ENCODE data around the gene ELMO1. TPM values are rescaled to one million over a fixed set of nuclear protein-coding genes. Genes with fewer than 3 reads are reported as not detected.

ELMO1 gene
- total RNA-seq, 1 experiment from 2014 or later, result 7.8 TPM

DNA sequence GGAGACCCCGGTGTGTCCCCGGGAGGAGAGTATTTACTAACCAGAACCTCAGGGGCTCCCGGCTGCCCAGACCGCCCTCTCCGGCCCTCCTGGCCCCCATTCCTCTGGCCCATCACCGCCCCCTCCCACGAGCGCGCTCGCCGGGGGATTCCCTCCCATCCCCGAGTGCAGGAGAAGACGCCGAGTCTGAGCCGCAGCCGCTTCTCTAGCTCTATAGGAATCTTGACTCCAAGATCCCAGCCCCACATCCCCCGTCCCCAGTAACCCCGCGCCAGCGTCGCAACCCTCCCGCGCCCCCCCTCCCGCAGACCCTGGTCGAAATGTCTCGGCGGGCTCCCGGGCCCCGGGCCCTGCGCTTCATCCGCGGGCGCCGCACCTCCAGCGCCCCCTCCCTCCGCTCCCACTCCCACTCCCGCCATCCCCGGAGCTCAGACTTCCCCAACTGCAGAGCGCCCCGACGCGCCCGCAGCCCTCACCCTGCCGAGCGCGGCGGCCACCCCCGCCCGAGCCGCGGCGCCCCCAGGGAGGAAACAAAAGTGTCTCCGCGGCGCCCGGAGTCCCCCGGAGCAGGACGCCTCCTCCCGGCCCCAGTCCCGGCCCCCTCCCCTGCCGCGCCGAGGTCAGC, 541 bp downstream of the ELMO1 start:
- no peaks in the 10 kb centered on the region; the same call in 1 of the 2 replicates for H3K27me3 ChIP-seq (ENCODE audit: insufficient read depth, low read length)
- H2BK20ac ChIP-seq (ENCODE audit: low read depth, low read length, poor library complexity, severe bottlenecking), result no peak overlapping the region
- no peak overlapping the region for H3K23ac ChIP-seq (ENCODE audit: insufficient read length, low read depth, low read length)
- Mint-ChIP-seq H3K4me1 (peaks cover 22 to 42% of the 10 kb centered on the region in 2 experiments), H3K4me3 (peak overlapping the region; percentile 83 to 94), H3K36me3 (ENCODE audit: insufficient read depth in 1 of 3, low read depth in 3 of 3) (no peaks in the 10 kb centered on the region), H3K27ac (no peak overlapping the region), H3K27me3 (ENCODE audit: low read depth) (peaks cover 56% of the 10 kb centered on the region), H3K9me3 (no peaks in the 10 kb centered on the region)
- no peak overlapping the region for H3K27ac ChIP-seq (ENCODE audit: insufficient read length, low read depth, low read length)
- H2BK15ac ChIP-seq (ENCODE audit: low read depth, low read length), result no peak overlapping the region
- 0 out of 2 replicates have a peak, but pooled peaks cover 3% of the 10 kb centered on the region for H3K79me2 ChIP-seq (ENCODE audit: insufficient read depth, low read length)
- no peak overlapping the region for H3K56ac ChIP-seq (ENCODE audit: insufficient read length, low read depth, low read length)
- H2AFZ ChIP-seq (ENCODE audit: low read length), result no peak overlapping the region
- H3K9me3 ChIP-seq (ENCODE audit: control insufficient read depth, low read depth, low read length), result no peaks in the 10 kb centered on the region
- no peak overlapping the region for H3K9ac ChIP-seq (ENCODE audit: extremely low read depth, insufficient read length, low read length)
- H3K18ac ChIP-seq (ENCODE audit: insufficient read length, low read depth, low read length), result no peak overlapping the region
- H4K8ac ChIP-seq (replicated peaks; ENCODE audit: insufficient read length, low read depth, low read length), result no peak overlapping the region
- no peak overlapping the region for H4K91ac ChIP-seq (ENCODE audit: insufficient read length, low read depth, low read length)
- H2BK120ac ChIP-seq (ENCODE audit: low read depth, low read length, poor library complexity, severe bottlenecking), result no peak overlapping the region
- H2AK5ac ChIP-seq (ENCODE audit: insufficient read length, low read length), result no peak overlapping the region
- no peaks in the 10 kb centered on the region for H4K20me1 ChIP-seq (ENCODE audit: control insufficient read depth, insufficient read depth, insufficient read length)
- peaks cover 10% of the 10 kb centered on the region for H3K23me2 ChIP-seq (ENCODE audit: insufficient read length, low read depth, low read length, poor library complexity, severe bottlenecking)
- no peak overlapping the region for H4K5ac ChIP-seq (ENCODE audit: insufficient read length, low read depth, low read length)
- no peak overlapping the region for H2BK5ac ChIP-seq (ENCODE audit: insufficient read length, low read length)
- no CpG with 5 or more reads among the region's 63 CpGs for WGBS (ENCODE audit: extremely low coverage, insufficient read length, low lambda C conversion rate)
- no peak overlapping the region for H3K4ac ChIP-seq (ENCODE audit: low read depth, low read length)
- no peak overlapping the region for H3T11ph ChIP-seq (ENCODE audit: low read length)
- TF ChIP-seq, protein P1, sequence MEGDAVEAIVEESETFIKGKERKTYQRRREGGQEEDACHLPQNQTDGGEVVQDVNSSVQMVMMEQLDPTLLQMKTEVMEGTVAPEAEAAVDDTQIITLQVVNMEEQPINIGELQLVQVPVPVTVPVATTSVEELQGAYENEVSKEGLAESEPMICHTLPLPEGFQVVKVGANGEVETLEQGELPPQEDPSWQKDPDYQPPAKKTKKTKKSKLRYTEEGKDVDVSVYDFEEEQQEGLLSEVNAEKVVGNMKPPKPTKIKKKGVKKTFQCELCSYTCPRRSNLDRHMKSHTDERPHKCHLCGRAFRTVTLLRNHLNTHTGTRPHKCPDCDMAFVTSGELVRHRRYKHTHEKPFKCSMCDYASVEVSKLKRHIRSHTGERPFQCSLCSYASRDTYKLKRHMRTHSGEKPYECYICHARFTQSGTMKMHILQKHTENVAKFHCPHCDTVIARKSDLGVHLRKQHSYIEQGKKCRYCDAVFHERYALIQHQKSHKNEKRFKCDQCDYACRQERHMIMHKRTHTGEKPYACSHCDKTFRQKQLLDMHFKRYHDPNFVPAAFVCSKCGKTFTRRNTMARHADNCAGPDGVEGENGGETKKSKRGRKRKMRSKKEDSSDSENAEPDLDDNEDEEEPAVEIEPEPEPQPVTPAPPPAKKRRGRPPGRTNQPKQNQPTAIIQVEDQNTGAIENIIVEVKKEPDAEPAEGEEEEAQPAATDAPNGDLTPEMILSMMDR (conservative IDR thresholded peaks at IDR 0.05), result no peak
- H3K79me1 ChIP-seq (ENCODE audit: insufficient read depth, low read depth, low read length, poor library complexity, severe bottlenecking), result no peaks in the 10 kb centered on the region
- no peak overlapping the region; the same call in 1 of the 2 replicates for H3K14ac ChIP-seq (ENCODE audit: insufficient read depth, low read length)
- H3K4me2 ChIP-seq (ENCODE audit: insufficient read depth, insufficient read length, low read length), result peak overlapping the region; percentile 54
- peak; percentile 40 for DNase-seq
- no peak overlapping the region for H2BK12ac ChIP-seq (ENCODE audit: insufficient read length, low read depth, low read length)
- peaks cover 2% of the 10 kb centered on the region; the same call in 1 of the 2 replicates for H3K4me1 ChIP-seq (ENCODE audit: insufficient read depth, low read length)
